K562 (cell line): Measurements from ENCODE around the gene ABCB9. TPM values are rescaled to one million over a fixed set of nuclear protein-coding genes. Genes with fewer than 3 reads are reported as not detected.

Experiments
- ATAC-seq: fragments of 200-7000 bp; cut with Tn5 transposase; 3 replicates; pipeline ENCODE4 v1.9.1; 2020; ENCODE audit warnings: moderate library complexity
- BruUV-seq: library from RNA; stranded (reverse); fragments of 400-500 nt; replicated peaks from 2 replicates; lab custom pipeline; 2021; lab: Mats Ljungman, UMichigan
- CTCF ChIA-PET: fragments of 300-600 bp; formaldehyde crosslinking; extraction: SDS; loops from one replicate; lab custom pipeline; 2021; ENCODE audit warnings: low intra/inter-chr PET ratio; lab: Yijun Ruan, JAX
- POLR2A ChIA-PET: fragments of 300-600, 350-650 bp; sonication (Branson Sonifier 250); formaldehyde crosslinking; extraction: SDS; loops from one replicate; lab custom pipeline; 2021; ENCODE audit warnings: antibody characterized with exemption, inconsistent platforms; lab: Yijun Ruan, JAX
- DNase-seq, 4 experiments: peaks; one replicate each; pipeline versions ENCODE4 v3.0.0 to v3.0.0-alpha.2; 2011 to 2018; ENCODE audit warnings: low spot score in 3 of 4, mixed read lengths in 3 of 4; ENCODE audit errors: extremely low read depth in 1 of 4
- FAIRE-seq: peaks from 2 replicates; lab custom pipeline; 2011; peaks lifted over from hg19 to GRCh38; lab: Jason Lieb, UNC
- H2AFZ ChIP-seq: 2 replicates; pipeline ENCODE4 v1.6.0; 2011; ENCODE audit warnings: low read depth, low read length, control low read depth, inconsistent platforms
- H3K27ac ChIP-seq: fragments of 200-600 bp; 3 replicates; pipeline ENCODE4 v1.8.0; 2011; ENCODE audit warnings: low read depth, mild to moderate bottlenecking, control low read depth, inconsistent platforms, low read length, moderate library complexity, mixed read lengths; ENCODE audit errors: extremely low read depth
- H3K27me3 ChIP-seq, 2 experiments: fragments of 300-600 bp in 1 of 2; 2 replicates in 1 of 2; 3 replicates in 1 of 2; pipeline versions ENCODE4 v1.6.0 to v1.8.0; 2011; ENCODE audit warnings: inconsistent platforms in 2 of 2, low read length in 2 of 2, mild to moderate bottlenecking in 1 of 2, mixed read lengths in 1 of 2, moderate library complexity in 1 of 2; ENCODE audit not compliant: control insufficient read depth in 2 of 2, insufficient read depth in 2 of 2
- H3K36me3 ChIP-seq: fragments of 300-600 bp; 3 replicates; pipeline ENCODE4 v1.8.0; 2011; ENCODE audit warnings: mild to moderate bottlenecking, low read length, inconsistent platforms; ENCODE audit not compliant: control insufficient read depth, insufficient read depth
- H3K4me1 ChIP-seq, 2 experiments: fragments of 200-600 bp in 1 of 2; replicated peaks in 1 of 2; 2 replicates in 1 of 2; 3 replicates in 1 of 2; pipeline versions ENCODE4 v1.5.1 to v1.8.0; 2011; ENCODE audit warnings: inconsistent platforms in 2 of 2, low read length in 2 of 2, mild to moderate bottlenecking in 1 of 2, mixed read lengths in 1 of 2, moderate library complexity in 1 of 2; ENCODE audit not compliant: control insufficient read depth in 2 of 2, insufficient read depth in 2 of 2
- H3K4me2 ChIP-seq: 2 replicates; pipeline ENCODE4 v1.6.1; 2011; ENCODE audit warnings: low read length, control low read depth, inconsistent platforms, mixed read lengths; ENCODE audit not compliant: insufficient read depth
- H3K4me3 ChIP-seq: fragments of 200-600 bp; sonication (generic), shearing (Covaris generic); 2 replicates; pipeline ENCODE4 v1.5.1; 2016; ENCODE audit warnings: control low read depth, inconsistent platforms
- H3K79me2 ChIP-seq: fragments of 200-600 bp; 3 replicates; pipeline ENCODE4 v1.8.0; 2011; ENCODE audit warnings: low read length, inconsistent platforms; ENCODE audit not compliant: control insufficient read depth, insufficient read depth
- H3K9ac ChIP-seq, 2 experiments: 2 replicates each; pipeline versions ENCODE4 v1.6.0 to v1.6.1; 2011; ENCODE audit warnings: low read depth in 2 of 2, low read length in 2 of 2, control low read depth in 1 of 2, inconsistent platforms in 1 of 2, mild to moderate bottlenecking in 1 of 2, mixed read lengths in 1 of 2; ENCODE audit not compliant: insufficient read depth in 1 of 2
- H3K9me1 ChIP-seq: one replicate; pipeline ENCODE4 v1.6.0; 2011; ENCODE audit warnings: inconsistent platforms, mild to moderate bottlenecking, low read length, moderate library complexity; ENCODE audit not compliant: control insufficient read depth, insufficient read depth
- H3K9me3 ChIP-seq: replicated peaks from 2 replicates; pipeline ENCODE4 v1.5.1; 2011; ENCODE audit warnings: low read depth, low read length, inconsistent platforms; ENCODE audit not compliant: control insufficient read depth, insufficient read depth
- H4K20me1 ChIP-seq: replicated peaks from 2 replicates; pipeline ENCODE4 v1.6.1; 2011; ENCODE audit warnings: low read length, inconsistent platforms, mixed read lengths; ENCODE audit not compliant: control insufficient read depth, insufficient read depth
- BRCA1 ChIP-seq, 2 experiments: fragments of 450-650 bp in 1 of 2; sonication (generic) in 1 of 2; formaldehyde crosslinking in 1 of 2; IDR thresholded peaks; 2 replicates each; pipeline versions ENCODE4 v1.5.0 to v1.6.1; 2017 to 2020; ENCODE audit warnings: mild to moderate bottlenecking in 1 of 2, missing genetic modification reagents in 1 of 2
- CAMTA2 ChIP-seq: fragments of 250-450 bp; sonication (Bioruptor Pico); conservative IDR thresholded peaks from 2 replicates; pipeline ENCODE4 v1.5.1; 2022
- CHD1 ChIP-seq: fragments of 200-600 bp; sonication (generic); IDR thresholded peaks from one replicate; pipeline ENCODE4 v1.6.1; 2012; ENCODE audit warnings: mild to moderate bottlenecking, moderate library complexity, low read length, inconsistent platforms
- ETV1 ChIP-seq: fragments of 450-650 bp; conservative IDR thresholded peaks from 2 replicates; pipeline ENCODE4 v1.6.1; 2016; ENCODE audit warnings: missing genetic modification characterization, control low read depth, low read depth, missing compliant biosample characterization
- GTF2E2 ChIP-seq: fragments of 200-800 bp; sonication (Bioruptor generic); IDR thresholded peaks from 2 replicates; pipeline ENCODE4 v1.6.1; 2016; ENCODE audit warnings: missing genetic modification characterization, missing compliant biosample characterization
- IRF2 ChIP-seq: sonication (generic); formaldehyde crosslinking; IDR thresholded peaks from 2 replicates; pipeline ENCODE4 v1.8.1; 2022; ENCODE audit warnings: mild to moderate bottlenecking, missing genetic modification reagents
- NFXL1 ChIP-seq: fragments of 450-650 bp; formaldehyde crosslinking; IDR thresholded peaks from 2 replicates; pipeline ENCODE4 v1.4.0; 2021; ENCODE audit warnings: mild to moderate bottlenecking
- POLR2AphosphoS5 ChIP-seq: IDR thresholded peaks from 2 replicates; pipeline ENCODE4 v1.6.1; 2011; ENCODE audit warnings: mild to moderate bottlenecking, low read depth, low read length, moderate library complexity; ENCODE audit not compliant: control insufficient read depth, insufficient read depth
- POLR2G ChIP-seq: fragments of 200-400 bp; formaldehyde crosslinking; IDR thresholded peaks from 2 replicates; pipeline ENCODE4 v1.6.1; 2017; ENCODE audit warnings: low read depth, mild to moderate bottlenecking, antibody characterized with exemption, low read length, moderate library complexity
- POLR3A ChIP-seq: IDR thresholded peaks from 2 replicates; pipeline ENCODE4 v1.6.1; 2011; ENCODE audit warnings: borderline replicate concordance, mild to moderate bottlenecking, moderate library complexity; ENCODE audit not compliant: insufficient read length, insufficient read depth; ENCODE audit errors: extremely low read depth
- RBM15 ChIP-seq: fragments of 200-400 bp; formaldehyde crosslinking; IDR thresholded peaks from 2 replicates; pipeline ENCODE4 v1.6.1; 2018; ENCODE audit warnings: mild to moderate bottlenecking, low read length, moderate library complexity; ENCODE audit not compliant: insufficient read depth
- ZNF445 ChIP-seq: fragments of 250-450 bp; sonication (Bioruptor Pico); IDR thresholded peaks from 2 replicates; pipeline ENCODE4 v1.4.0; 2020; ENCODE audit warnings: low read depth, mild to moderate bottlenecking, moderate library complexity
- WGBS: fragments of 100-300 bp; shearing (Covaris generic); methylation state at CpG from one replicate; pipeline ENCODE4 v1.1.6; 2016; ENCODE audit warnings: low coverage, mixed read lengths; ENCODE audit not compliant: insufficient coverage; ENCODE audit errors: missing lambda C conversion rate; 5-methylcytosine and 5-hydroxymethylcytosine counted together
- in situ Hi-C: fragments of 300-500 bp; cut with MboI; formaldehyde crosslinking; loops from 4 replicates; pipeline ENCODE4 v1.15.0; 2018; ENCODE audit warnings: inconsistent platforms, mixed read lengths
- intact Hi-C: fragments of 100-400 bp; cut with micrococcal nuclease; formaldehyde crosslinking; loops from 2 replicates; pipeline ENCODE4 v1.14.2; 2022
- polyA plus RNA-seq, 8 experiments: library from polyadenylated mRNA; depleted of rRNA in 4 of 8; stranded (reverse) in 5 of 8; unstranded in 3 of 8; fragments of >200 nt; fragmentation: Nextera tagmentation in 2 of 8; fragmentation: Illumina TruSeq in 1 of 8; extraction: Ambion mirVana in 2 of 8; extraction: Trizol in 1 of 8; gene quantifications; 2 replicates each; pipeline versions ENCODE4 v1.2.1 to v1.2.3, GENCODE V29; 2011 to 2014; ENCODE audit warnings: inconsistent platforms in 1 of 8, missing spikeins in 1 of 8
- total RNA-seq, 7 experiments: library from RNA; depleted of rRNA in 6 of 7; stranded (reverse); fragments of >200 nt in 6 of 7; fragmentation: Illumina TruSeq in 2 of 7; extraction: Trizol in 2 of 7; gene quantifications; 2 replicates each; pipeline versions ENCODE4 v1.2.1 to v1.2.3, GENCODE V29; 2011 to 2021; ENCODE audit warnings: low replicate concordance in 1 of 7
- TF ChIP-seq, protein P1 (sequence below): fragments of 250-450 bp; sonication (Bioruptor Pico); IDR thresholded peaks from 2 replicates; pipeline ENCODE4 v1.8.0; 2022; ENCODE audit warnings: moderate library complexity, mild to moderate bottlenecking, inconsistent platforms

Gene ABCB9
- total and polyA plus RNA-seq, 9 of the 15 experiments (the other 6 are each of a cell fraction or from before 2014, with no cell fraction given), result 0.20 to 12.6 (median 6.2) TPM

- DNase-seq, result no peak
- no peak for FAIRE-seq
- in situ Hi-C loops (no loop called here), intact Hi-C loops (no loop called here)
- no TSS peak for BruUV-seq
- Histone ChIP-seq H3K4me1 (peaks cover 0 to 11% of the 10 kb centered on the region in 2 experiments; a peak in 3 of 5 replicates), H3K4me3 (no peak overlapping the region), H3K4me2 (no peak overlapping the region), H4K20me1 (no peaks in the 10 kb centered on the region), H3K9me1 (no peaks in the 10 kb centered on the region), H2AFZ (no peak overlapping the region), H3K27ac (no peak overlapping the region), H3K9me3 (no peaks in the 10 kb centered on the region), H3K36me3 (no peaks in the 10 kb centered on the region; the same call in 2 of the 3 replicates), H3K9ac (no peak overlapping the region; a peak in 1 of 4 replicates), H3K27me3 (no peaks in the 10 kb centered on the region), H3K79me2 (no peaks in the 10 kb centered on the region)
- POLR2A ChIA-PET, result interaction anchor here (0.6 kb wide), 1 partner anchor 86 kb away, joined by 4 read pairs; no protein-coding TSS in a partner anchor
- 80% methylated on average over 8 of the region's 8 CpGs for WGBS
- CTCF ChIA-PET, result no interaction called here
- TF ChIP-seq, protein P1, sequence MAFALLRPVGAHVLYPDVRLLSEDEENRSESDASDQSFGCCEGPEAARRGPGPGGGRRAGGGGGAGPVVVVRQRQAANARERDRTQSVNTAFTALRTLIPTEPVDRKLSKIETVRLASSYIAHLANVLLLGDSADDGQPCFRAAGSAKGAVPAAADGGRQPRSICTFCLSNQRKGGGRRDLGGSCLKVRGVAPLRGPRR (CRISPR knock-in tag), result no peak
- TF ChIP-seq GTF2E2 (tag) (no peak), POLR3A (no peak), CAMTA2 (no peak), POLR2G (no peak), CHD1 (no peak), ETV1 (no peak), NFXL1 (CRISPR knock-in tag) (no peak), BRCA1 (IDR thresholded peaks at IDR 0.05) (no peak), BRCA1 (CRISPR knock-in tag; IDR thresholded peaks at IDR 0.05) (no peak), POLR2AphosphoS5 (no peak), IRF2 (no peak), ZNF445 (CRISPR knock-in tag) (no peak), RBM15 (no peak)
- ATAC-seq, result no peak
These were observed 34.1 kb downstream of the ABCB9 start for GRCh38 chr12:122932207-122932606.
